Measurements from ENCODE around the gene SAMD4A. TPM values are rescaled to one million over a fixed set of nuclear protein-coding genes. Genes with fewer than 3 reads are reported as not detected.

SAMD4A gene
- total RNA-seq, 1 donor from 2014 or later, result 4.7 TPM

DNA sequence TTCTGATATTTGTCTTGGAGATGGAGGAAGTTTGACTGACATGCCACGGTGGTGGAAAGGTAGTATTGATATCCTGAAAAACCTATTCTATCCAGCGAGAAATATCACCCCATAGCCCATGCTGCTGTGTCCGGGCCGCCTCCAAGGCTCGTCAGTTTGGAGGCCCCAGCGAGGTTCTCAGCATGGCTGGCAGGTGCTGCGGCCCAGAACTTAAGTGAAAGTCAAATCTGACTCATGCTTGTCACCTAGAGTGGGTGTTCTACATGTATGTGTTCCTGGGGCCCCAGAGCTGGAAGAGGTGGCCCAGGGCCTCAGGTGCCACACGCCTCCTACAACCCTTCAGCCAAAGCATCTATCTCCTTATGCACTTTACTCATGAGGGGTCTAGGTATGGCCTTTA is 242.8 kb downstream of the SAMD4A start:
- TF ChIP-seq, protein P1, sequence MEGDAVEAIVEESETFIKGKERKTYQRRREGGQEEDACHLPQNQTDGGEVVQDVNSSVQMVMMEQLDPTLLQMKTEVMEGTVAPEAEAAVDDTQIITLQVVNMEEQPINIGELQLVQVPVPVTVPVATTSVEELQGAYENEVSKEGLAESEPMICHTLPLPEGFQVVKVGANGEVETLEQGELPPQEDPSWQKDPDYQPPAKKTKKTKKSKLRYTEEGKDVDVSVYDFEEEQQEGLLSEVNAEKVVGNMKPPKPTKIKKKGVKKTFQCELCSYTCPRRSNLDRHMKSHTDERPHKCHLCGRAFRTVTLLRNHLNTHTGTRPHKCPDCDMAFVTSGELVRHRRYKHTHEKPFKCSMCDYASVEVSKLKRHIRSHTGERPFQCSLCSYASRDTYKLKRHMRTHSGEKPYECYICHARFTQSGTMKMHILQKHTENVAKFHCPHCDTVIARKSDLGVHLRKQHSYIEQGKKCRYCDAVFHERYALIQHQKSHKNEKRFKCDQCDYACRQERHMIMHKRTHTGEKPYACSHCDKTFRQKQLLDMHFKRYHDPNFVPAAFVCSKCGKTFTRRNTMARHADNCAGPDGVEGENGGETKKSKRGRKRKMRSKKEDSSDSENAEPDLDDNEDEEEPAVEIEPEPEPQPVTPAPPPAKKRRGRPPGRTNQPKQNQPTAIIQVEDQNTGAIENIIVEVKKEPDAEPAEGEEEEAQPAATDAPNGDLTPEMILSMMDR (conservative IDR thresholded peaks at IDR 0.05), result no peak
- no peak for DNase-seq (ENCODE audit: low read depth, low spot score)
- Mint-ChIP-seq H3K9me3 (no peaks in the 10 kb centered on the region), H3K36me3 (ENCODE audit: low read depth) (no peaks in the 10 kb centered on the region), H3K4me1 (peaks cover 6% of the 10 kb centered on the region), H3K27ac (ENCODE audit: unreplicated experiment) (no peak overlapping the region), H3K27me3 (ENCODE audit: low read depth) (peaks cover 12% of the 10 kb centered on the region), H3K4me3 (no peak overlapping the region)

DNA sequence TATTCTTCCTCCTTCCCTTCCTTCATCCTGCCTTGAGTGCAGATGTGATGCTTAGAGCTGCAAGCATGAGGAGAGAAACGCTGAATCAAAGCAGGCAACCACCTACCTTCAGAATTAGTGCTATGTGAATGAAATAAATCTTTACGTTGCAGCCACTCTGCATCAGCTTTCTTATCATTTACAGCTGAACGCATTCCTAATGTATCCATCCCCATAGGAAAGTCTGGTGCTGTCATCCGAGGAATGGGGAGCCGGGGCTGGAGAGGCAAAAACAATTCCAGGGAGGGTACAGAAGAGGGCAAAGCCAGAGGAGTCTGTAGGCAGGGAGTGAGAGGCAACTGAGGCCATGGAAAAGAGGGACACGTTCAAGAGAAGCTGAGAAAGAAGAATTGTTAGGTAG is 245.7 kb downstream of the SAMD4A start:
- H3K36me3 Mint-ChIP-seq (ENCODE audit: low read depth), result no peaks in the 10 kb centered on the region
- TF ChIP-seq, protein P1 (conservative IDR thresholded peaks at IDR 0.05), result no peak
- H3K27me3 Mint-ChIP-seq (ENCODE audit: low read depth), result peaks cover 12% of the 10 kb centered on the region
- no peak overlapping the region for H3K4me3 Mint-ChIP-seq
- no peak overlapping the region for H3K27ac Mint-ChIP-seq (ENCODE audit: unreplicated experiment)
- DNase-seq (ENCODE audit: low read depth, low spot score), result no peak
- no peaks in the 10 kb centered on the region for H3K4me1 Mint-ChIP-seq
- H3K9me3 Mint-ChIP-seq, result no peaks in the 10 kb centered on the region

DNA sequence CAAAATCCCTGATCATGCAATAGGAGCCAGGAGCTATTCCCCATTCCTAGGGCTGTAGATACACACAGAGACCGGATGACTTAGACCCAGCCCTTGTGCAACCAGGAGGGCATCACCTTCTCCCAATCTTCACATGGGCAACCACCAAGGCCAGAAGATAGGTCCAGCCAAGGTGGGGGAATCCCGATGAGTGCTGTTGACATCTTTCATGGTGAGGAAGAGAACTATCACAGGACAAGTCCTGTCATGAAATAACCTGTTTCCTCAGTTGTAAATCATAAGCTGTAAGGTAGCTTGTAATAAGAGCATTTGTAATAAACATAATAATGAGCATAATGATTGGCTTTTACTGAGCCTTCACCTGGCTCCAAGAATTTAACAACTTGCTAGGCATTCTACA is 246.2 kb downstream of the SAMD4A start:
- no peaks in the 10 kb centered on the region for H3K36me3 Mint-ChIP-seq (ENCODE audit: low read depth)
- H3K27ac Mint-ChIP-seq (ENCODE audit: unreplicated experiment), result no peak overlapping the region
- DNase-seq (ENCODE audit: low read depth, low spot score), result no peak
- peaks cover 12% of the 10 kb centered on the region for H3K27me3 Mint-ChIP-seq (ENCODE audit: low read depth)
- H3K4me3 Mint-ChIP-seq, result no peak overlapping the region
- no peaks in the 10 kb centered on the region for H3K9me3 Mint-ChIP-seq
- no peaks in the 10 kb centered on the region for H3K4me1 Mint-ChIP-seq
- TF ChIP-seq, protein P1 (conservative IDR thresholded peaks at IDR 0.05), result no peak

DNA sequence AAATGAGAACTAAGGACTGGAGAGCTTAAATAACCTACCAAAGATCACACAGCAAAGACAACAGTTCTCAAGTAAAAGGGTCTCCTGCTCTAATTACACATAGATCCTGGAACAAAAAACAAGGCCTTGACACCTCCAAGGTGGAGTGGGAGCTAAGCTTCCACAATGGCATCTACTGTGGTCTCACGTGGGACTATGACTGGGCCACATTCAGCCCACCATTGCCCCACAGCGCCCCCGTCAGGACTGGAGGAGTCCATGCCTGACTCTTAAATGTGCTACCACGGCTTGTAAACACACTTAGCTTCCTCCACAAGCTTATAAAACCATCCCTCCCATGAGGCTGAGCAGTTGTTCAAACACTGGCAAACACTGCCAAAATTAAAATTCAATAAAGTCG is 247.1 kb downstream of the SAMD4A start:
- Mint-ChIP-seq H3K4me3 (no peak overlapping the region), H3K27me3 (ENCODE audit: low read depth) (peaks cover 12% of the 10 kb centered on the region), H3K36me3 (ENCODE audit: low read depth) (no peaks in the 10 kb centered on the region), H3K27ac (ENCODE audit: unreplicated experiment) (no peak overlapping the region), H3K4me1 (peaks cover 4% of the 10 kb centered on the region), H3K9me3 (no peaks in the 10 kb centered on the region)
- TF ChIP-seq, protein P1 (conservative IDR thresholded peaks at IDR 0.05), result peak; percentile 20
- DNase-seq (ENCODE audit: low read depth, low spot score), result no peak

DNA sequence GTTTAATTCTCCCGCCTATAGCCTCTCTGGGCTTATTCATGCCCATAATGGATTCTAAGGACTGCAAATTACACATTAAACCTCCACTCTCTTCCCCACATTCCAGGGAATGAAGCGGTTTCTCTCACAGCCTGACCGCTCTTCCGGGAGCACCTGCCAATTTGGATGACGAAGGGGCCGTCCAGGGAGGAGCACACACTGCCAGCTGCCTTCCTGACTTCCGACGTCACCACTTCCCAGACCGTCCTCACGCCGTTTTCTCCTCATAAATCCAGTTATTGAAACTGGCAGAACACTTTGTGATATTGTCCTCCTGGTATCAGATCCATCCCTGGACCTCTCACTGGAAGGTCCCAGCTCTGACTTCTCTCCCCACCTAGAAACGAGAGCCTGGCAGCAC is 248.1 kb downstream of the SAMD4A start:
- no peaks in the 10 kb centered on the region for H3K9me3 Mint-ChIP-seq
- no peaks in the 10 kb centered on the region for H3K36me3 Mint-ChIP-seq (ENCODE audit: low read depth)
- H3K4me1 Mint-ChIP-seq, result peaks cover 4% of the 10 kb centered on the region
- no peak overlapping the region for H3K27ac Mint-ChIP-seq (ENCODE audit: unreplicated experiment)
- DNase-seq (ENCODE audit: low read depth, low spot score), result no peak
- TF ChIP-seq, protein P1 (conservative IDR thresholded peaks at IDR 0.05), result no peak
- H3K27me3 Mint-ChIP-seq (ENCODE audit: low read depth), result peaks cover 12% of the 10 kb centered on the region
- H3K4me3 Mint-ChIP-seq, result no peak overlapping the region

DNA sequence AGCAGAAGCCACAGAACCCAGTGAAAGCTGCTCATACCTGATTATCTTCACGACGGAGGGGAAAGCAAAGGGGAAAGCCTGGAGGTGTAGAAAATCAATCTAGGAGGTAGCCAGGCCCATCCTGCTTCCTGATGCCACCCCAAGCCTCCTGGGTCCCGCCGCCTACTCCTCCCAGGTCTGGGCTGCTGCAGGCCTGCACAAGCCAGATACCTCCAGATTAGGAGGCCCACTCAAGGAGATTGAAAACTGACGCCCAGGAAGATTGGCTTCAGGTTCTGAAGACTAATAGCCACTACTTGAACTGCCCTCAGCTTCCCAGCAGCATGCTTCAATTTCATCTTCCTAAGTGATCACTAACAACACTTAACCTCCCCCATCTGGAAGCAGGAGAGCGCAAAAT is 248.6 kb downstream of the SAMD4A start:
- TF ChIP-seq, protein P1 (conservative IDR thresholded peaks at IDR 0.05), result no peak
- Mint-ChIP-seq H3K9me3 (no peaks in the 10 kb centered on the region), H3K4me1 (peaks cover 4% of the 10 kb centered on the region), H3K27me3 (ENCODE audit: low read depth) (peaks cover 11% of the 10 kb centered on the region), H3K4me3 (no peak overlapping the region), H3K27ac (ENCODE audit: unreplicated experiment) (no peak overlapping the region), H3K36me3 (ENCODE audit: low read depth) (no peaks in the 10 kb centered on the region)
- no peak for DNase-seq (ENCODE audit: low read depth, low spot score)
